ENCODE measurements around the gene FBL. TPM values are rescaled to one million over a fixed set of nuclear protein-coding genes. Genes with fewer than 3 reads are reported as not detected.

FBL gene
- total RNA-seq, 1 donor from 2014 or later: 420 TPM

- Mint-ChIP-seq H3K9me3 (no peaks in the 10 kb centered on the region), H3K27me3 (no peaks in the 10 kb centered on the region), H3K4me3 (no peak overlapping the region), H3K27ac (no peak overlapping the region), H3K4me1 (peaks cover 22% of the 10 kb centered on the region), H3K36me3 (ENCODE audit: low read depth) (peaks cover 53% of the 10 kb centered on the region)
- POLR2A ChIA-PET: no interaction called here
- CTCF ChIA-PET: no interaction called here
- intact Hi-C loops (cut with micrococcal nuclease): no loop called here
- ATAC-seq (ENCODE audit: low read depth): no peak
- no peak for DNase-seq
- TF ChIP-seq, protein P1, sequence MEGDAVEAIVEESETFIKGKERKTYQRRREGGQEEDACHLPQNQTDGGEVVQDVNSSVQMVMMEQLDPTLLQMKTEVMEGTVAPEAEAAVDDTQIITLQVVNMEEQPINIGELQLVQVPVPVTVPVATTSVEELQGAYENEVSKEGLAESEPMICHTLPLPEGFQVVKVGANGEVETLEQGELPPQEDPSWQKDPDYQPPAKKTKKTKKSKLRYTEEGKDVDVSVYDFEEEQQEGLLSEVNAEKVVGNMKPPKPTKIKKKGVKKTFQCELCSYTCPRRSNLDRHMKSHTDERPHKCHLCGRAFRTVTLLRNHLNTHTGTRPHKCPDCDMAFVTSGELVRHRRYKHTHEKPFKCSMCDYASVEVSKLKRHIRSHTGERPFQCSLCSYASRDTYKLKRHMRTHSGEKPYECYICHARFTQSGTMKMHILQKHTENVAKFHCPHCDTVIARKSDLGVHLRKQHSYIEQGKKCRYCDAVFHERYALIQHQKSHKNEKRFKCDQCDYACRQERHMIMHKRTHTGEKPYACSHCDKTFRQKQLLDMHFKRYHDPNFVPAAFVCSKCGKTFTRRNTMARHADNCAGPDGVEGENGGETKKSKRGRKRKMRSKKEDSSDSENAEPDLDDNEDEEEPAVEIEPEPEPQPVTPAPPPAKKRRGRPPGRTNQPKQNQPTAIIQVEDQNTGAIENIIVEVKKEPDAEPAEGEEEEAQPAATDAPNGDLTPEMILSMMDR (IDR thresholded peaks at IDR 0.05): no peak
These were observed 19.0 kb downstream of the FBL start for GRCh38 chr19:39827216-39827615.

DNA sequence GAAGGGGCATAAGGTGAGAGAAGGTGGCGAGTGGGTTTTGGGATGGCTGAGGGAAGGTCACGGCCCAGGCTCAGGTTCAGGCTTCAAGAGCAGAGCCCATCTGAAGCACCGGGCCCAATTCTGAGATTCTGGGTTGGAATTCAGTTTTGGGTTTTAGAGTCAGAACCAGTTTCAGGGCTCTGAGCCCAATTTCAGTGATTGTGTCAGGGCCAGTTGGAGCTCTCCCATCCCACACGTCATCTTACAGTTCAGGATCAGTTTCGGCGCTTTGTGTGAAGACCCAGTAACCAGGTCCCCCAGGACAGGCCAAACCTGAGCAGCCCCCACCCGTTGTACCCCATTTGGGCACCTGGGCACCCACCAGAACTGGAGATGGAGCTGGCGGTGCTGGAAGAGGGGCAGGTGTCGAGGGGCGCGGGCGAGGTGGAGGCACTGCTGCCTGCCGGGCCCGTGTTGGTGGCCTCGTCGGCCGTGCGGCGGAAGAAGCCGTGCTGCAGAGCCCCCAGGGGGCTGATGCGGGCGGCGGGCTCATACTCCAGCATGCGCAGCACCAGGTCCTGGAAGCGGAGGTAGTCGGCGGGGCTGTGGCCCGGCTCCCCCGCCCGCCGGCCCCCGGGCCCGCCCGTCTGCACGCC is 19.8 kb downstream of the FBL start:
- intact Hi-C loops (cut with micrococcal nuclease): no loop called here

GRCh38 chr19:39825531-39826076 is 20.6 kb downstream of the FBL start:
- H3K27me3 Mint-ChIP-seq: no peaks in the 10 kb centered on the region
- ChIA-PET POLR2A (interaction anchor here (1.3 to 2.5 kb wide), 2 partner anchors 8 to 20 kb away, joined by 3 to 15 read pairs; partner anchors contain the start of gene DYRK1B), CTCF (no interaction called here)
- peaks cover 44% of the 10 kb centered on the region for H3K36me3 Mint-ChIP-seq (ENCODE audit: low read depth)
- H3K4me3 Mint-ChIP-seq: no peak overlapping the region
- TF ChIP-seq, protein P1 (IDR thresholded peaks at IDR 0.05): no peak
- intact Hi-C loops (cut with micrococcal nuclease): loop anchor here (2.0 kb wide), 1 partner anchor 171 kb away; the partner anchor contains the start of gene ZNF546
- DNase-seq (no peak), ATAC-seq (ENCODE audit: low read depth) (no peak)
- peaks cover 13% of the 10 kb centered on the region for H3K4me1 Mint-ChIP-seq
- no peak overlapping the region for H3K27ac Mint-ChIP-seq
- no peaks in the 10 kb centered on the region for H3K9me3 Mint-ChIP-seq

More for the DNA sequence above, 19.8 kb downstream of the FBL start:
- Mint-ChIP-seq H3K4me1 (peaks cover 17% of the 10 kb centered on the region), H3K4me3 (no peak overlapping the region), H3K27me3 (no peaks in the 10 kb centered on the region), H3K9me3 (no peaks in the 10 kb centered on the region), H3K36me3 (ENCODE audit: low read depth) (peaks cover 51% of the 10 kb centered on the region), H3K27ac (no peak overlapping the region)
- CTCF ChIA-PET: no interaction called here
- POLR2A ChIA-PET: no interaction called here
- TF ChIP-seq, protein P1 (IDR thresholded peaks at IDR 0.05): no peak
- no peak for ATAC-seq (ENCODE audit: low read depth)
- no peak for DNase-seq

DNA sequence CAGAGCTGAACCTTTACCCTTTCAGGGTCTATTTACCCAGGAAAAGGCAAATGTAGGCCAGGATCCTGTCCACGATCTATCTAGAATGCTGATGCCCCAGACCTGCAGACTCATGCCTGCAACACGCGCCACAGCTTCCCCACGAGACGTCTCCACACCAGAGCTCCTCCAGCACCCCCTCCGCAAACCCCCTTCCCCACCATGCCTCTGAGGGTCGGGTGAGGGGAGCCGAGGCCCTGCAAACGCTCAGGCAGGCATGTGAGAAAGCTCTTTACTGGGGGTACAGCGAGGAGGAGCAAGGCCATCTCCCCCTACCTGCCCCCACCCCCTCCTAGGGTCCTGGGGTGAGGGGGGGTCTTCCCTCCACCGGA is 21.1 kb downstream of the FBL start:
- H3K4me3 Mint-ChIP-seq: no peak overlapping the region
- intact Hi-C loops (cut with micrococcal nuclease): loop anchor here (2.0 kb wide), 1 partner anchor 172 kb away; the partner anchor contains the start of gene ZNF546
- CTCF ChIA-PET: no interaction called here

More for the DNA sequence above, 21.1 kb downstream of the FBL start:
- peaks cover 9% of the 10 kb centered on the region for H3K4me1 Mint-ChIP-seq
- ATAC-seq (ENCODE audit: low read depth) (no peak), DNase-seq (no peak)
- TF ChIP-seq, protein P1 (IDR thresholded peaks at IDR 0.05): no peak
- no peaks in the 10 kb centered on the region for H3K9me3 Mint-ChIP-seq
- no peak overlapping the region for H3K27ac Mint-ChIP-seq
- POLR2A ChIA-PET: interaction anchor here (1.3 to 2.5 kb wide), 2 partner anchors 8 to 20 kb away, joined by 3 to 15 read pairs; partner anchors contain the start of gene DYRK1B
- H3K36me3 Mint-ChIP-seq (ENCODE audit: low read depth): peaks cover 39% of the 10 kb centered on the region
- H3K27me3 Mint-ChIP-seq: no peaks in the 10 kb centered on the region
